Endothelial cell (in vitro differentiated cells): ENCODE results near the gene NEGR1. TPM values are rescaled to one million over a fixed set of nuclear protein-coding genes. Genes with fewer than 3 reads are reported as not detected.
A peak's percentile ranks its signal among the peaks of the same experiment; 100 is the strongest.

Experiments
- DNase-seq: peaks from one replicate; pipeline ENCODE4 v3.0.0; 2021; ENCODE audit warnings: low spot score
- H3K27ac Mint-ChIP-seq: one replicate; pipeline ENCODE4 v1.8.0; 2021; ENCODE audit warnings: mixed read lengths, inconsistent platforms; ENCODE audit not compliant: unreplicated experiment
- H3K27me3 Mint-ChIP-seq: one replicate; pipeline ENCODE4 v1.8.0; 2021; ENCODE audit warnings: mild to moderate bottlenecking, moderate library complexity, mixed read lengths, inconsistent platforms; ENCODE audit not compliant: unreplicated experiment
- H3K36me3 Mint-ChIP-seq: one replicate; pipeline ENCODE4 v1.8.0; 2021; ENCODE audit warnings: mild to moderate bottlenecking, low read depth, mixed read lengths, inconsistent platforms; ENCODE audit not compliant: unreplicated experiment
- H3K4me1 Mint-ChIP-seq: one replicate; pipeline ENCODE4 v1.8.0; 2021; ENCODE audit warnings: mild to moderate bottlenecking, mixed read lengths, inconsistent platforms; ENCODE audit not compliant: unreplicated experiment
- H3K4me3 Mint-ChIP-seq: one replicate; pipeline ENCODE4 v1.8.0; 2021; ENCODE audit warnings: mild to moderate bottlenecking, mixed read lengths, inconsistent platforms; ENCODE audit not compliant: unreplicated experiment
- H3K9me3 Mint-ChIP-seq: one replicate; pipeline ENCODE4 v1.8.0; 2021; ENCODE audit warnings: mixed read lengths, inconsistent platforms; ENCODE audit not compliant: unreplicated experiment
- total RNA-seq: library from RNA; stranded (reverse); fragmentation: NEBNext Ultra II Directional; extraction: Animal tissue kit (Norgen Biotek cat#: 25700); gene quantifications from one replicate; pipeline ENCODE4 v1.2.1, GENCODE V29; 2021; ENCODE audit not compliant: unreplicated experiment
- TF ChIP-seq, protein P1 (sequence below): fragments of 200-600 bp; sonication (generic); IDR thresholded peaks from one replicate; pipeline ENCODE4 v1.5.0; 2021; ENCODE audit warnings: antibody characterized with exemption; ENCODE audit not compliant: unreplicated experiment

The NEGR1 gene
- total RNA-seq, 1 donor from 2014 or later = 2.9 TPM

GRCh38 chr1:71521655-71522264, 760.6 kb downstream of the NEGR1 start:
- peak; percentile 37 for DNase-seq
- H3K36me3 Mint-ChIP-seq = no peaks in the 10 kb centered on the region
- no peak overlapping the region for H3K27ac Mint-ChIP-seq

GRCh38 chr1:71511505-71511904, 770.8 kb downstream of the NEGR1 start:
- H3K4me1 Mint-ChIP-seq = no peaks in the 10 kb centered on the region
- DNase-seq = no peak
- TF ChIP-seq, protein P1, sequence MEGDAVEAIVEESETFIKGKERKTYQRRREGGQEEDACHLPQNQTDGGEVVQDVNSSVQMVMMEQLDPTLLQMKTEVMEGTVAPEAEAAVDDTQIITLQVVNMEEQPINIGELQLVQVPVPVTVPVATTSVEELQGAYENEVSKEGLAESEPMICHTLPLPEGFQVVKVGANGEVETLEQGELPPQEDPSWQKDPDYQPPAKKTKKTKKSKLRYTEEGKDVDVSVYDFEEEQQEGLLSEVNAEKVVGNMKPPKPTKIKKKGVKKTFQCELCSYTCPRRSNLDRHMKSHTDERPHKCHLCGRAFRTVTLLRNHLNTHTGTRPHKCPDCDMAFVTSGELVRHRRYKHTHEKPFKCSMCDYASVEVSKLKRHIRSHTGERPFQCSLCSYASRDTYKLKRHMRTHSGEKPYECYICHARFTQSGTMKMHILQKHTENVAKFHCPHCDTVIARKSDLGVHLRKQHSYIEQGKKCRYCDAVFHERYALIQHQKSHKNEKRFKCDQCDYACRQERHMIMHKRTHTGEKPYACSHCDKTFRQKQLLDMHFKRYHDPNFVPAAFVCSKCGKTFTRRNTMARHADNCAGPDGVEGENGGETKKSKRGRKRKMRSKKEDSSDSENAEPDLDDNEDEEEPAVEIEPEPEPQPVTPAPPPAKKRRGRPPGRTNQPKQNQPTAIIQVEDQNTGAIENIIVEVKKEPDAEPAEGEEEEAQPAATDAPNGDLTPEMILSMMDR = no peak
- no peaks in the 10 kb centered on the region for H3K36me3 Mint-ChIP-seq
- H3K27ac Mint-ChIP-seq = no peak overlapping the region
- H3K27me3 Mint-ChIP-seq = peaks cover 3% of the 10 kb centered on the region
- no peaks in the 10 kb centered on the region for H3K9me3 Mint-ChIP-seq
- H3K4me3 Mint-ChIP-seq = no peak overlapping the region

More at GRCh38 chr1:71521655-71522264, 760.6 kb downstream of the NEGR1 start:
- Mint-ChIP-seq H3K27me3 (no peaks in the 10 kb centered on the region), H3K9me3 (no peaks in the 10 kb centered on the region), H3K4me1 (no peaks in the 10 kb centered on the region), H3K4me3 (no peak overlapping the region)
- TF ChIP-seq, protein P1 = peak; percentile 34

DNA sequence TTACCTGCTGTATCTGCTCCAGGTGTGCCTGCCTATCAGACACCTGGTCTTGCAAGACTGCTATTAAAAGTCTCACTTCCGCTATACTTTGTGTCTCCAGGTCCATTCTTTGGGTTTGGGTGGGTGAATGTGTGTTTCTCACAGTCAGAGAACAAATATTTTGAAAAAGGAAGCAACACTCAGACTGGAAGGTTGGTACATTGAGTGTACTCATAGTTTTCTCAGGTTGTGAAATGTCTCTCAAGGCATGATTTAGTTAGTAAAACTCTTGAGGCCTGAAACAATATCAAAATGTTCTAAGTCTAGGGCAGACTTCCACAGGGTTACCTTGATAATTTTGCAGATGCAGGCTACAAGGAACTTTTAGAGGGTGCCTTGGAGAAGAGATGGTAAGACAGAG, 771.6 kb downstream of the NEGR1 start:
- H3K36me3 Mint-ChIP-seq = no peaks in the 10 kb centered on the region
- TF ChIP-seq, protein P1 = no peak
- H3K4me1 Mint-ChIP-seq = no peaks in the 10 kb centered on the region
- no peak overlapping the region for H3K4me3 Mint-ChIP-seq
- peaks cover 3% of the 10 kb centered on the region for H3K27me3 Mint-ChIP-seq
- no peak for DNase-seq
- H3K27ac Mint-ChIP-seq = no peak overlapping the region
- H3K9me3 Mint-ChIP-seq = no peaks in the 10 kb centered on the region

DNA sequence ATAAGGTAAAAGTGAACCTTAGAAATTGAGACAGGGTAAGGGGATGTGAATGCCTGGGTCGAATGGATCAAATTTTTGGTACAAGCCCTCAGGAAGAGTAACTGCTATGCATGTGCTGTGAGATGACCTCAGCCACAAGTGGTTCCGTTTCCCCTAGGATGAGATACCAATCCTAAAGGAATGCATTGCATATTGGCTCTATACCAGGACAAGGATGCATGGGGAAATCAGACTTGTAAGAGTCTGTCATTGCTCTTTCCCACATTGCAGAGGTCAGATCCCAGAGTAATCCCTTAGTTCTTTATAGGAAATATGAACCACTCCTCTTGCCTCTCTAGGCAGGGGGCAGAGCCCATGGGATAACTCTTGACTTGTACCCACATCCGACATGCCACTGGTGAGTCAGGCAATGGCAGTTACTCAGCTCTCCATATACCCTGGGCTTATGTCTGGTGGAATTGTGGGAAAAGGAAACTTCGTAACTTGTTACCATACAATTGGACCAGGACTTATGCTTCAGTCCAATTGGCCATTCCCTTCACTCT, 773.2 kb downstream of the NEGR1 start:
- peaks cover 4% of the 10 kb centered on the region for H3K27me3 Mint-ChIP-seq

DNA sequence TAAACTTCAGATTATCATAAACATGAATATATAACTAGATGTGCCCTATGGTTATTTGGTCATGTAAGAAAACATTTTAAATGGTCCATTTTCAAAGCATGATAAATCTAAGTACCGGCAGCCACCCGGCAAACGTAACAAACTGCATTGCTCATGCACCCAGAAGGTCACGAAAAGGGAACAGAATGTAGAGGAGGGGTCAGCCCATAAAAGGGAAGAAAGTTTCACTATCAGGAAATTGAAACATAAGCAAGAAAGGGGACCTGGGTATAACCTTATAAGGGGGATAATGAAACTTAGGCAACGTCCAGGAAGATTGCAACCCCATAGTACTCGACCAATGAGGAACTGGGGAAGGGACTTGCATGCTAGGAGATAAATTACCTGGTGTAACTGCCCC, 780.3 kb downstream of the NEGR1 start:
- Mint-ChIP-seq H3K4me1 (peaks cover 4% of the 10 kb centered on the region), H3K27me3 (peaks cover 2% of the 10 kb centered on the region), H3K4me3 (no peak overlapping the region), H3K27ac (peak overlapping the region; percentile 48), H3K36me3 (no peaks in the 10 kb centered on the region), H3K9me3 (no peaks in the 10 kb centered on the region)
- TF ChIP-seq, protein P1 = no peak
- DNase-seq = no peak

More for the DNA sequence above, 773.2 kb downstream of the NEGR1 start:
- no peaks in the 10 kb centered on the region for H3K4me1 Mint-ChIP-seq
- H3K4me3 Mint-ChIP-seq = no peak overlapping the region
- TF ChIP-seq, protein P1 = no peak
- DNase-seq = no peak
- H3K36me3 Mint-ChIP-seq = no peaks in the 10 kb centered on the region
- no peaks in the 10 kb centered on the region for H3K9me3 Mint-ChIP-seq
- no peak overlapping the region for H3K27ac Mint-ChIP-seq
